Vagina (tissue), 2 donors: ENCODE data around the gene MAD1L1.

Source experiments
- POLR2A ChIP-seq, 2 donors: fragments of 450-650 bp; IDR thresholded peaks; one replicate each; pipeline ENCODE4 v1.6.1; 2017; ENCODE audit warnings: antibody characterized with exemption in 2 of 2, mild to moderate bottlenecking in 2 of 2, moderate library complexity in 2 of 2
- TF ChIP-seq, protein P1 (sequence below), 3 experiments: fragments of 450-650 bp in 2 of 3; fragments of 200-600 bp in 1 of 3; sonication (generic) in 1 of 3; IDR thresholded peaks; one replicate each; pipeline ENCODE4 v1.5.1; 2017 to 2019; ENCODE audit warnings: antibody characterized with exemption in 3 of 3, mild to moderate bottlenecking in 2 of 3, moderate library complexity in 2 of 3

DNA sequence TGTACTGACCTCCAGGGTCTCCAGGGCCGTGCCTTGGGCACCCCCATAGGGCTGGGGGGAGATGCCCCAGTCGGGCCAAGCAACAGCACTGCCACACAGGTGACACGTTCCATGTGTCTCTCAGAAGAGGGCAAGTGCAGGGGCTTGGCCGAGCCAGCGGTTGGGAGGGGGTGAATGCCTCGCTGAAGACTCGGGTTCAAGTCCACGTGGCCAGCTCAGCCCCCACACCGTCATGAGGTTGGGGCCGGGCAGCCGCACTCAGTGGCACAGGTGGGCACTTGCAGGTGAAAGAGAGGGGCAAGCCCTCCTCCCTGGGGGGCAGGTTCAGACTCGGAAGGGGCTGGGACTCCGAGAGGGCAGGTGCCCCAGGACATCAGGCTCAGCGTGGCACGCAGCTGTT lies 153.8 kb downstream of the MAD1L1 start:
- TF ChIP-seq, protein P1, sequence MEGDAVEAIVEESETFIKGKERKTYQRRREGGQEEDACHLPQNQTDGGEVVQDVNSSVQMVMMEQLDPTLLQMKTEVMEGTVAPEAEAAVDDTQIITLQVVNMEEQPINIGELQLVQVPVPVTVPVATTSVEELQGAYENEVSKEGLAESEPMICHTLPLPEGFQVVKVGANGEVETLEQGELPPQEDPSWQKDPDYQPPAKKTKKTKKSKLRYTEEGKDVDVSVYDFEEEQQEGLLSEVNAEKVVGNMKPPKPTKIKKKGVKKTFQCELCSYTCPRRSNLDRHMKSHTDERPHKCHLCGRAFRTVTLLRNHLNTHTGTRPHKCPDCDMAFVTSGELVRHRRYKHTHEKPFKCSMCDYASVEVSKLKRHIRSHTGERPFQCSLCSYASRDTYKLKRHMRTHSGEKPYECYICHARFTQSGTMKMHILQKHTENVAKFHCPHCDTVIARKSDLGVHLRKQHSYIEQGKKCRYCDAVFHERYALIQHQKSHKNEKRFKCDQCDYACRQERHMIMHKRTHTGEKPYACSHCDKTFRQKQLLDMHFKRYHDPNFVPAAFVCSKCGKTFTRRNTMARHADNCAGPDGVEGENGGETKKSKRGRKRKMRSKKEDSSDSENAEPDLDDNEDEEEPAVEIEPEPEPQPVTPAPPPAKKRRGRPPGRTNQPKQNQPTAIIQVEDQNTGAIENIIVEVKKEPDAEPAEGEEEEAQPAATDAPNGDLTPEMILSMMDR (IDR thresholded peaks at IDR 0.05), result no peak
- TF ChIP-seq POLR2A (IDR thresholded peaks at IDR 0.05), result no peak
